ENCODE measurements around the gene AKNA.

AKNA gene

DNA sequence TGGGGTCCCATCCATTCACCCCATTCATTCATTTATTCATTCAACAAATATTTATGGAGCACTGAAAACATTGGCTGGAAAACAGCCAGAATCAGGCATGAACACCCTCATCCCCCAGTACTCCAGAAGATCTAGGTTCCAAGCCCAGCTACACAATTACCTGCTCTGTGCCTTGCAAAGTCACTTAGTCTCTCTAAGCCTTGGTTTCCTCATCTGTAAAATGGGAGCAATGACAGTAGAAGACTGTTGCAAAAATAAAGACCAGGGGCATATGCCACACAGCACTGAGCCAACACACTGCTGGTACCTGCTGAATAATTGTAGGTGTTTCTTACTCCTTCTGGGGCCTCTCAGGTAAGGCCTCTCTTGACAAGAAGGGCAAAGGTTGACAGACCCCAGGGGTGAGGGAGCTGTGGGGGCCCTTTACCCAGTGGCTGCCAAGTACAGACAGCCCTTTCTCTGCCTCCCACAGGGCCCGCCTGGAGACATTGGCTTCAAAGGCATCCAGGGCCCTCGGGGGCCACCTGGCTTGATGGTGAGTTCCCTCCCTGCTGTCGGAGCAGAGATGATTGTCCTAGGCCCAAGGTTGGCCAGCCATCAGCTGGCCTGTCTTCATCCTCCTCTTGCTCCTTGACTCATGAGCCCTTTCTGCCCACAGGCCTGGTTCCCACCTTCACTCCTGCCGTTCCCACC lies 87.5 kb downstream of the AKNA start:
- WGBS, 2 experiments (ENCODE audit: insufficient coverage in 2 of 2), result 95 to 96% methylated on average over 3 to 4 of the region's 4 CpGs
- Histone ChIP-seq H3K36me3 (ENCODE audit: control insufficient read depth, insufficient read depth, low read length) (peaks cover 77% of the 10 kb centered on the region), H3K9me3 (ENCODE audit: control insufficient read depth, low read length) (peaks cover 10% of the 10 kb centered on the region)

DNA sequence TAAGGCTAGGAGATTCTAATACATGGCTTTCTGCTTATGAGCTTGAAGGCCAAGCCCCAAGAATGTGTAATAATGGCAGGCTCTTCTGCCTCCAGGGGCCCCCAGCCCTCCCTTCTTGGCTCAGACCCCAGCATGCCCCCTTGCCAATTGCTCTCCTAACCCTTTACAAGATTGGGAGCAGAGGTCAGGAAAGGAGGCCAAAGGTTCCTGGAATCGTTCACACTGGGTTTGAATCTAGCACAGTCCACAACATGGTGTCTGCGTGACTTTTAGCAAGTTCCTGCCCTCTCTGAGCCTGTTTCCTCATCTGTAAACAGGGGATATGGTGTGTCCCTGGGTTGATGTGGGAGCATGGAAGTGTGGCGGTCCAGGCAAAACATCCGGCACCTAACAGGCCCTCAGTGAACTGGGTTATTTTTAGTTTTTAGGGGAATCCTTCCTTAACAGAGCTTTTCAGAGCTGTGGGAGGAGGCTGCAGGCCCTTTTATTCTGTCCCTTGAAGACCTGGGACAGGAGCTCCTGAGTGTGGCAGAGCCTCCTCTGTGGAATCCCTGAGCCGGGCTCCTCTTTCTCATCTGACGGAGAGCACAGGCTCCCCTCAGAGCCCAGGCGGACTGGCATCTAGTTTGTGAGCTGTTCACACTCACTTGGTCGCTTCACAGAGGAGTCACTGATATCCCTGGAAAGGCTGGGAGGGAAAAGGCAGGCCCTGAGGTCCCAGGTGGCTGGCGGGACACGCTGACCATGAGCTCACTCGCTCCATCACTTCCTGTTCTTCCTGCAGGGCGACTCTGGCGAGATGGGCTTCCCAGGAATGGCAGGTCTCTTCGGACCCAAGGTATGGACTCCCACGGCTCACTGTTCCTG lies 88.3 kb downstream of the AKNA start:
- H3K4me3 ChIP-seq (ENCODE audit: extremely low read depth, insufficient read depth, low read length, poor library complexity, severe bottlenecking), result no peak overlapping the region
- H3K9me3 ChIP-seq (ENCODE audit: control insufficient read depth, low read length), result peaks cover 17% of the 10 kb centered on the region
- H3K36me3 ChIP-seq (ENCODE audit: control insufficient read depth, insufficient read depth, low read length), result peaks cover 81% of the 10 kb centered on the region
- WGBS, 2 experiments (ENCODE audit: insufficient coverage in 2 of 2), result 91 to 95% methylated on average over 14 to 15 of the region's 15 CpGs
- H3K4me1 ChIP-seq (ENCODE audit: control insufficient read depth, insufficient read depth, low read length, poor library complexity, severe bottlenecking), result no peaks in the 10 kb centered on the region
- no peak overlapping the region for H3K27ac ChIP-seq (ENCODE audit: low read depth, low read length, severe bottlenecking)

More for the DNA sequence above, 87.5 kb downstream of the AKNA start:
- Histone ChIP-seq H3K27ac (ENCODE audit: low read depth, low read length, severe bottlenecking) (no peak overlapping the region), H3K4me1 (ENCODE audit: control insufficient read depth, insufficient read depth, low read length, poor library complexity, severe bottlenecking) (no peaks in the 10 kb centered on the region), H3K4me3 (ENCODE audit: extremely low read depth, insufficient read depth, low read length, poor library complexity, severe bottlenecking) (no peak overlapping the region)

DNA sequence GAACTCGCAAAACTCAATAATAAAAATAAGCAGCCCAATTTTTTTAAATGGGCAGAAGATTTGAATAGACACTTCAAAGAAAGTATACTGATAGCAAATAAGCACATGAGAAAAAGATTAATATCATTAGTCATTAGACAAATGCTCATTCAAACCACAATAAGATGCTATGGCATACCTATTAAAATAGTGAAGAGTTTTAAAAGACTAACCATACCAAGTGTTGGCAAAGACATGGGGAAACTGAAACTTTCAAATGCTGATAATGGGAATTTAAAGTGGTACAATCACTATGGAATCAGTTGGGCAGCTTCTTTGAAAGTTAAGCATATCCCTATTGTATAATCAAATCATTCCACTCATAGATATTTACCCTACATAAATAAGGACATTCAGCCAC lies 91.4 kb downstream of the AKNA start:
- H3K4me3 ChIP-seq (ENCODE audit: extremely low read depth, insufficient read depth, low read length, poor library complexity, severe bottlenecking), result no peak overlapping the region
- WGBS, 2 experiments (ENCODE audit: insufficient coverage in 2 of 2), result no CpG with 5 or more reads among the region's 1 CpG
- H3K27ac ChIP-seq (ENCODE audit: low read depth, low read length, severe bottlenecking), result no peak overlapping the region
- H3K4me1 ChIP-seq (ENCODE audit: control insufficient read depth, insufficient read depth, low read length, poor library complexity, severe bottlenecking), result no peaks in the 10 kb centered on the region
- H3K36me3 ChIP-seq (ENCODE audit: control insufficient read depth, insufficient read depth, low read length), result peaks cover 94% of the 10 kb centered on the region
- peaks cover 18% of the 10 kb centered on the region for H3K9me3 ChIP-seq (ENCODE audit: control insufficient read depth, low read length)

DNA sequence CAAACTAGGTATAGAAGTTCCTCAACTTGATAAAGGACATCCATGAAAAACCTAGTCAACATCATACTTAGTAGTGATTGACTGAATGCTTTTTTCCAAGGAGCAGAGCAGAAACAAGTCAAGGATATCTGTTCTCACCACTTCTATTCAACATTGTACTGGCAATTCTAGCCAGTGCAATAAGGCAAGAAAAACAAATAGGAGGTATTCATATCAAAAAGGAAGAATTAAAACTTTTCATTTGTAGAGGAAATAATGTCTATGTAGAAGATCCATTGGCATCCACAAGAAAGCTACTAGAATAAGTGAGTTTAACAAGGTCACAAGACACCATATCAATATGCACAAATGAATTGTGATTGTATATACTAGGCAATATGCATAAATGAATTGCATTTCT lies 93.1 kb downstream of the AKNA start:
- no peaks in the 10 kb centered on the region for H3K4me1 ChIP-seq (ENCODE audit: control insufficient read depth, insufficient read depth, low read length, poor library complexity, severe bottlenecking)
- peaks cover 79% of the 10 kb centered on the region for H3K36me3 ChIP-seq (ENCODE audit: control insufficient read depth, insufficient read depth, low read length)
- no peak overlapping the region for H3K4me3 ChIP-seq (ENCODE audit: extremely low read depth, insufficient read depth, low read length, poor library complexity, severe bottlenecking)
- no peak overlapping the region for H3K27ac ChIP-seq (ENCODE audit: low read depth, low read length, severe bottlenecking)
- peaks cover 18% of the 10 kb centered on the region for H3K9me3 ChIP-seq (ENCODE audit: control insufficient read depth, low read length)

DNA sequence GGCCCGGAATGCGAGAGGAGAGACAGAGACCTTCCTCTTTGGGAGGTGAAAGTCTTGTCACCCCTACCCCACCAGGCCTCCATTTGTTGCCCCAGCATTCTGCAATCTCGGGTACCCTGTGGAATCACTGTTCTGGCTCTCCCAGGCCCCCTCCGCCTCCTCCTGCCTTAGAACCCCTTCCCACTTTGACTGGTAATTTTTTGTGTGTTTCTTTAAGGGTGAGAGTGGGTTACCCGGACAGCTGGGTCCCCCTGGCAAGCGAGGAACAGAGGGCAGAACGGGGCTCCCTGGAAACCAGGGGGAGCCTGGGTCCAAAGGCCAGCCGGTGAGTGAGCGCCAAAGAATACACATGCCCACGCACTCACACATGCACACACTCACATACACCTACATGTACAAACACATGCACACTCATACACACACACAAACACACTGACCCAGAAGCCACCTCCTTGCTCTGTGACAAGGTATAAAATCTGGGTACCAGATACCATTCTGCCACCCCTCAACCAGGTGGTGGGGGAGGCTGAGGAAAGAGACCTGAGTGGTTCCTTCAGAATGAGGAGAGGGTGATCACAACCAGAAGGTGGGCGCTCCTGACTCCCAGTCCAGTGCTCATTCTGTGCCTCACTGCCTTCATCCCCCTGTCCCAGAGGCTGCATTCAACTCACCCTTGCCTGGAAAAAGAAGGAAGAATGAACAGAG lies 95.7 kb downstream of the AKNA start:
- Histone ChIP-seq H3K27ac (ENCODE audit: low read depth, low read length, severe bottlenecking) (no peak overlapping the region), H3K9me3 (ENCODE audit: control insufficient read depth, low read length) (peaks cover 18% of the 10 kb centered on the region), H3K4me1 (ENCODE audit: control insufficient read depth, insufficient read depth, low read length, poor library complexity, severe bottlenecking) (peaks cover 16% of the 10 kb centered on the region), H3K36me3 (ENCODE audit: control insufficient read depth, insufficient read depth, low read length) (peaks cover 69% of the 10 kb centered on the region), H3K4me3 (ENCODE audit: extremely low read depth, insufficient read depth, low read length, poor library complexity, severe bottlenecking) (no peak overlapping the region)
- 92% methylated on average over 6 of the region's 11 CpGs for WGBS, 2 experiments (ENCODE audit: insufficient coverage in 2 of 2)

DNA sequence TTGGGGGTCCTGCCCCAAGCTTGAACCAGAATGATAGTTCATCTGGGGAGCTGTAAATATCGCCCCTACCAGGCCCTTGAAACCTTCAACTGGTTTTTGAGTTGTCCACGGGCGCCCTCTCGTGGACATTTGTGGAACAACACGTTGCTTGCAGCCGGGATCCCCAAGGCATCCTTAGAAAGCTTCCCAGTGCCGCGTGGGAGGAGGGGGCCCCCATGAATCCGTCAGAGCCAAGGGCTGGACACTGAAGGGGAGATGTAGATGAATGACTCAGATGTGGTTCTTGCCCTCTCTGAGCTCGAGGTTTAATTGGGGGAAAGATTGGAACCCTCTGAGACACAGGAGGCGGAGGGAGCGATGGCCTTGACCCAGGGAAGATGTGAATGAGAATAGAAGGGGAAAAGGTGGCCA lies 96.7 kb downstream of the AKNA start:
- no peak overlapping the region for H3K4me3 ChIP-seq (ENCODE audit: extremely low read depth, insufficient read depth, low read length, poor library complexity, severe bottlenecking)
- WGBS, 2 experiments (ENCODE audit: insufficient coverage in 2 of 2), result 20 to 27% methylated on average over 12 of the region's 12 CpGs

DNA sequence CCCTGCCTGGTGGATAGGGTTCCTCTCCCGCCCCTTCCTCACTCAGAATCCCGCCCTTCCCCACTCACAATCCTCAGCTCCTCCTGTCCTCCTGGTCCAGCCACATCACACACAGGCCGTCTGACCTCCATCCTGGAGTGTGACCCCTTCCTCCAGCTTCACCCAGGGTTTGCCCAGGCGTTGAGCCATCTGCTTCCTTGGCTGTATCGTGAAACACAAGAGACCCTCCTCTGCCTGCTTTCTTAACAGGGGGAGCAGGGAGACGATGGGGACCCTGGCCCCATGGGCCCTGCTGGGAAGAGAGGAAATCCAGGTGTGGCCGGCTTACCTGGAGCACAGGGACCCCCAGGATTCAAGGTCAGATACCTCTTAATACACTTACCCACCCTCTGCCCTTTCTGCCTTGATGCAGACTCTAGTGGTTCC lies 97.2 kb downstream of the AKNA start:
- peaks cover 21% of the 10 kb centered on the region for H3K4me1 ChIP-seq (ENCODE audit: control insufficient read depth, insufficient read depth, low read length, poor library complexity, severe bottlenecking)
- peaks cover 10% of the 10 kb centered on the region for H3K9me3 ChIP-seq (ENCODE audit: control insufficient read depth, low read length)
- no peak overlapping the region for H3K27ac ChIP-seq (ENCODE audit: low read depth, low read length, severe bottlenecking)
- peaks cover 67% of the 10 kb centered on the region for H3K36me3 ChIP-seq (ENCODE audit: control insufficient read depth, insufficient read depth, low read length)
- H3K4me3 ChIP-seq (ENCODE audit: extremely low read depth, insufficient read depth, low read length, poor library complexity, severe bottlenecking), result no peak overlapping the region
- WGBS, 2 experiments (ENCODE audit: insufficient coverage in 2 of 2), result 81 to 82% methylated on average over 5 to 6 of the region's 7 CpGs

More for the DNA sequence above, 96.7 kb downstream of the AKNA start:
- Histone ChIP-seq H3K9me3 (ENCODE audit: control insufficient read depth, low read length) (peaks cover 15% of the 10 kb centered on the region), H3K27ac (ENCODE audit: low read depth, low read length, severe bottlenecking) (no peak overlapping the region), H3K36me3 (ENCODE audit: control insufficient read depth, insufficient read depth, low read length) (peaks cover 68% of the 10 kb centered on the region), H3K4me1 (ENCODE audit: control insufficient read depth, insufficient read depth, low read length, poor library complexity, severe bottlenecking) (peaks cover 16% of the 10 kb centered on the region)

DNA sequence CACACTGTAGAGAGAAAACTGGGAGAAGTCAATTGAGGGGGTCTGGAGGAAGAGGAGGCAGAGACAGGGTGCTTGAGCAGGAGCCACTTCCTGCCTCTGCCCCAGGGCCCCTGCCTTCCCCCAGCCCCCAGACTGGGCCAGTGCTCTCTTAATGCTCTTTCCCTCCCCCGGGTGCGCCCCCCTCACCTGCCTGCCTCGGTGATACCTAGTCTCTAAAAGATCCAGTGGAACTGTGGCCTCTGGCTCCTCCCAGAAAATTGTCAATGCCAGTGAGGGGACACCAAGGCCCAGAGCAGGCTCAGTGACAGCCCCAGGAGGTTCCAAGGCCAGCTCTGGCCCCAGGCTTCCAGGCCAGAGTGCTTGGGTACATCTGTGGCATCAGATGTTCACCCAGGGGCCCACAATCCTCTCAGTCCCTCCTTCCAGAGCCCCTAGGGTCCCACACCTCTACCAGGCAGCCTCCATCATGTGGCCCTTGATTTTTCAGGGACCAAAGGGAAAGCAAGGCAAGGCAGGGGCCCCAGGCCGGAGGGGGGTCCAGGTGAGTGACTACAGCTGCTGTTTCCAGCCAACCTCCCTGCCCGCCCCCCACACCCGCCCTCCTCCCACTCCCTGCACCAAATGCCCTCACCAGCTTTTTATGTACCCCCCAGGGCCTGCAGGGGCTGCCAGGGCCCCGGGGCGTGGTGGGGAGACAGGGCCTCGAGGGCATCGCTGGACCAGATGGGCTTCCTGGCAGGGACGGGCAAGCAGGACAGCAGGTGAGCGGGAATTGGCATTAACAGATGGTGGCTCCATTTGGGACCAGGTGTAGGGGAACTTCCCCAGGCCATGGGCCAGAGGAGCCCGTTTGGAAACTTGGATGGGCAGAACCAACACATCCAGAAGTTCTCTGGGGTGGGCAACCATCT lies 98.0 kb downstream of the AKNA start:
- peaks cover 4% of the 10 kb centered on the region for H3K9me3 ChIP-seq (ENCODE audit: control insufficient read depth, low read length)
- H3K4me3 ChIP-seq (ENCODE audit: extremely low read depth, insufficient read depth, low read length, poor library complexity, severe bottlenecking), result no peak overlapping the region
- H3K36me3 ChIP-seq (ENCODE audit: control insufficient read depth, insufficient read depth, low read length), result peaks cover 64% of the 10 kb centered on the region
- no peak overlapping the region for H3K27ac ChIP-seq (ENCODE audit: low read depth, low read length, severe bottlenecking)
- peaks cover 28% of the 10 kb centered on the region for H3K4me1 ChIP-seq (ENCODE audit: control insufficient read depth, insufficient read depth, low read length, poor library complexity, severe bottlenecking)
- WGBS, 2 experiments (ENCODE audit: insufficient coverage in 2 of 2), result 92 to 93% methylated on average over 8 to 11 of the region's 13 CpGs

DNA sequence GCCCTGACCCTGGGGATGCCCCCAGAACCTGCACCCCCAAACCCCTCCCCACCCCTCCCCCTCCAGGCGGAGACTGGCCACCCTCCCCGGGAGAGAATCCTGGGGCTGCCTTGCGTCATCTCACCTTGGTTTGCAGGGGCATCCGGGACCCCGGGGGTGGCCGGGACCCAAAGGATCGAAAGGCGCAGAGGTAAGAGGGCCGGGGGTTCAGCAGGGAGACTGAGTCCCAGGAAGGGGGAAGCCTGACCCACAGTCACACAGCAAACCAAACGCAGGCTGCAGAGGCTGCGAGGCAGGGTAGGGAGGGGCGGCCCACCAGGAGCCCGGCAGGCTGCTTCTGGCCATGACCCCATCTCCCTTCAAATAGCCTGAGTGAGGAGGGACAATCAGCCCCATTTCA lies 98.7 kb downstream of the AKNA start:
- WGBS, 2 experiments (ENCODE audit: insufficient coverage in 2 of 2), result 88 to 96% methylated on average over 6 to 8 of the region's 13 CpGs
- Histone ChIP-seq H3K27ac (ENCODE audit: low read depth, low read length, severe bottlenecking) (no peak overlapping the region), H3K4me1 (ENCODE audit: control insufficient read depth, insufficient read depth, low read length, poor library complexity, severe bottlenecking) (peaks cover 28% of the 10 kb centered on the region), H3K4me3 (ENCODE audit: extremely low read depth, insufficient read depth, low read length, poor library complexity, severe bottlenecking) (no peak overlapping the region), H3K9me3 (ENCODE audit: control insufficient read depth, low read length) (no peaks in the 10 kb centered on the region), H3K36me3 (ENCODE audit: control insufficient read depth, insufficient read depth, low read length) (peaks cover 64% of the 10 kb centered on the region)

Data from mesodermal cell (in vitro differentiated cells).